22Rv1 (cell line): Measurements from ENCODE around the gene MYO10.
"Not testable (repeated sequence)": the region's sequence is repeated elsewhere in the genome, so short reads cannot be mapped to it uniquely, and the experiment has no call there.

Source experiments
- H3K27ac ChIP-seq: fragments of 450-650 bp; 2 replicates; pipeline ENCODE4 v1.5.1; 2017
- ZFX ChIP-seq: fragments of 450-650 bp; IDR thresholded peaks from 2 replicates; pipeline ENCODE4 v1.6.1; 2017; ENCODE audit warnings: antibody characterized with exemption, borderline replicate concordance
- TF ChIP-seq, protein P1 (sequence below): fragments of 450-650 bp; IDR thresholded peaks from 2 replicates; pipeline ENCODE4 v1.5.1; 2017; ENCODE audit warnings: mild to moderate bottlenecking

MYO10 gene

DNA sequence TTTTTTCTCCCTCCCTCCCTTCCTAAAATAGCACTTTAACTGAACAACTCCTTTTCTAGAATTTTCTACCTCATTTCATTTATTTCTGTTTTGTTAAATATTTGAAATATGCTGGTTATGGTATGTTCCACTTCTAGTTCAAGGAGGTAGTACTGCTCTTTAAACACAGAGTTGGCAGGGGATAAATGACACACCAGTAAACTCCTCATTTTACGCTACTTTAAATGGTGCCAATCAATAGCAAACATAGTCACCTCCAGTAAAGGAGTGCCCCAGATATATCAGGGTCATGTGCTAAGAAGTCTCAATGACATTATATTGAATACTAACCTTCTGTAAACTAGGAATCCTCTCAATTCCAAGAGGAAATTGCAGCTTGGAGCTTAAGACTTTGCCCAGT is 56.9 kb downstream of the MYO10 start:
- no peak overlapping the region for H3K27ac ChIP-seq
- TF ChIP-seq ZFX = no peak
- TF ChIP-seq, protein P1, sequence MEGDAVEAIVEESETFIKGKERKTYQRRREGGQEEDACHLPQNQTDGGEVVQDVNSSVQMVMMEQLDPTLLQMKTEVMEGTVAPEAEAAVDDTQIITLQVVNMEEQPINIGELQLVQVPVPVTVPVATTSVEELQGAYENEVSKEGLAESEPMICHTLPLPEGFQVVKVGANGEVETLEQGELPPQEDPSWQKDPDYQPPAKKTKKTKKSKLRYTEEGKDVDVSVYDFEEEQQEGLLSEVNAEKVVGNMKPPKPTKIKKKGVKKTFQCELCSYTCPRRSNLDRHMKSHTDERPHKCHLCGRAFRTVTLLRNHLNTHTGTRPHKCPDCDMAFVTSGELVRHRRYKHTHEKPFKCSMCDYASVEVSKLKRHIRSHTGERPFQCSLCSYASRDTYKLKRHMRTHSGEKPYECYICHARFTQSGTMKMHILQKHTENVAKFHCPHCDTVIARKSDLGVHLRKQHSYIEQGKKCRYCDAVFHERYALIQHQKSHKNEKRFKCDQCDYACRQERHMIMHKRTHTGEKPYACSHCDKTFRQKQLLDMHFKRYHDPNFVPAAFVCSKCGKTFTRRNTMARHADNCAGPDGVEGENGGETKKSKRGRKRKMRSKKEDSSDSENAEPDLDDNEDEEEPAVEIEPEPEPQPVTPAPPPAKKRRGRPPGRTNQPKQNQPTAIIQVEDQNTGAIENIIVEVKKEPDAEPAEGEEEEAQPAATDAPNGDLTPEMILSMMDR = no peak

DNA sequence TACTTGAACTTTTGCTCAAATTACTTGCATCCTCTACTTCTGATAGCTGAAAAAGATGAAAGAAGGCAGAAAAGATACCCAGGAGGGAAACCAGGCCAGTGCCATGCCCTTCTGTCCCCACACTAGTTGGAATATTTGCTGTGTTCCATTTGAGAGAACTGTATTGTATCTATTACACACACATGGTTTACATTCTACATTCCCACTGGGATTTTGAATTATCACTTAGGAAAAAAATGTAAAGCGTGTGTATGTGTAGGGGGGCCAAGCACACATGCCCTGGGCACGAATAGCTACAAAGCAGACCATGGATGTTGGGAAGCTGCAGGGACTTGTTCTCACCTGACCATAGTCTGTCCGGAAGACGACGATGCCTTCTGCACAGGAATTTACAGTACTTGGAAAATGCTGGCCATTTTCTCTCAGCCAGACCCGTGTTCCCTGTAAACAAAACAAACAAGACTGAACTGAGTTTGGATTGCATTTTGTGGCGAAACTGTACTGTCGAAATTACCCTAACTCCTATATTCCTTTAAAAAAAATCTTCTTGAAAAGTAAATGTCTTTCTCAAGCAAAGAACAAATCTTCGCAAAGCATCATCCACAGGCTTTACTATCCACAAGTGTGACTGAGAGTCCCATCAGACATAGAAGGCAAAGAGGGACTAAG is 58.7 kb downstream of the MYO10 start:
- no peak overlapping the region for H3K27ac ChIP-seq
- TF ChIP-seq ZFX = no peak
- TF ChIP-seq, protein P1 = no peak

DNA sequence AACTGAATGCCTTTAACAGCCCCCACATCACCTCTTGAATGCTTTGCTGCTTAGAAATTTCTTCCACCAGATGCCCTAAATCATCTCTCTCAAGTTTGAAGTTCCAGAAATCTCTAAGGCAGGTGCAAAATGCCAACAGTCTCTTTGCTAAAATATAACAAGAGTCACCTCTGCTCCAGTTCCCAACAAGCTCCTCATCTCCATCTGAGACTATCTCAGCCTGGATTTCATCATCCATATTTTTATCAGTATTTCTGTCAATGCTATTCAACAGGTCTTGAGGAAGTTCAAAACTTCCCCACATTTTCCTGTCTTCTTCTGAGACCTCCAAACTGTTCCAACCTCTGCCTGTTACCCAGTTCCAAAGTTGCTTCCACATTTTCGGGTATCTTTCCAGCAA is 61.7 kb downstream of the MYO10 start:
- not testable (repeated sequence) for H3K27ac ChIP-seq

DNA sequence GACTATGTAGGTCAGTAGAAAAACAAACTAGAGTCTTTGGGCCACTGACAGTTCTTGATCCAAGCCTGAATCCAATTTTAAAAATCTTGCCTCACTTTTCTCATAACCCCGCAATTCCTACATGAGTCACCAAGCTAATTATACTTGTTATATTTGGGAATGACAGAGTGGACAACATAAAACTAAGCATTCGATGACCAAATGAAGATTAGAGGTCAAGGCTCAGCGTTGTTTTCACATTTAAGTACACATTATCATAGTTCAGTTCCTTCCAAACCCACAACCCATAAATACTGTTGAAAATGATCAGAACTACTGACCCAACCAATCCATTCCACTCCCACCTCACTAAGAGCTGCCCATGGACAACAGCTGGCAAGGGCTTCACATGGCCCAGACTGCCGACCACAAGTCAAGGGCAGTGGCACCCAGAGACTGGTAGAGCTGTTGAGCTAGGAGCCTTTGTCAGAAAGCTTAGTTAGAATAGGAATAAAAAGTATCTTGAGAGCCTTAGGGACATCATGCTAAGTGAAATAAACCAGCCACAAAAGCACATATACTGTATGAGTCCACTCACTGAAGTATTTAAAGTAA is 64.2 kb downstream of the MYO10 start:
- TF ChIP-seq, protein P1 = no peak
- no peak for TF ChIP-seq ZFX

DNA sequence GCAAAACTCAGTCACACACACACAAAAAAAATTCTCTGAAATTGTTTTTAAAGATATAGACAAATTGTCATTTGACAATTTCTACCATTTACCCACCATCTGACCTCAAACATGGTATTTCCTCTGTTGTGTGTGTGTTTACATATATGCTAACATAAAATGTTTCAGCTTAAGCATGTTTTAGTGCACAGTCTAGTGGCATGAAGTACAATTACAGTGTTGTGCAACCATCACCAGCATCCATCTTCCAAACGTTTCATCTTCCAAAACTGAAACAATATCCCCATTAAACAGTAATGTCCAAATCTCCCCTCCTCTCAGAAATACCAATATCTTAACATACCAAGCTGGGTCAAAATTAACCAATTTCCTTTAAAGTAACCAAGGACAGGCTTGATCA is 65.2 kb downstream of the MYO10 start:
- no peak overlapping the region for H3K27ac ChIP-seq

More for the DNA sequence above, 64.2 kb downstream of the MYO10 start:
- no peak overlapping the region for H3K27ac ChIP-seq

DNA sequence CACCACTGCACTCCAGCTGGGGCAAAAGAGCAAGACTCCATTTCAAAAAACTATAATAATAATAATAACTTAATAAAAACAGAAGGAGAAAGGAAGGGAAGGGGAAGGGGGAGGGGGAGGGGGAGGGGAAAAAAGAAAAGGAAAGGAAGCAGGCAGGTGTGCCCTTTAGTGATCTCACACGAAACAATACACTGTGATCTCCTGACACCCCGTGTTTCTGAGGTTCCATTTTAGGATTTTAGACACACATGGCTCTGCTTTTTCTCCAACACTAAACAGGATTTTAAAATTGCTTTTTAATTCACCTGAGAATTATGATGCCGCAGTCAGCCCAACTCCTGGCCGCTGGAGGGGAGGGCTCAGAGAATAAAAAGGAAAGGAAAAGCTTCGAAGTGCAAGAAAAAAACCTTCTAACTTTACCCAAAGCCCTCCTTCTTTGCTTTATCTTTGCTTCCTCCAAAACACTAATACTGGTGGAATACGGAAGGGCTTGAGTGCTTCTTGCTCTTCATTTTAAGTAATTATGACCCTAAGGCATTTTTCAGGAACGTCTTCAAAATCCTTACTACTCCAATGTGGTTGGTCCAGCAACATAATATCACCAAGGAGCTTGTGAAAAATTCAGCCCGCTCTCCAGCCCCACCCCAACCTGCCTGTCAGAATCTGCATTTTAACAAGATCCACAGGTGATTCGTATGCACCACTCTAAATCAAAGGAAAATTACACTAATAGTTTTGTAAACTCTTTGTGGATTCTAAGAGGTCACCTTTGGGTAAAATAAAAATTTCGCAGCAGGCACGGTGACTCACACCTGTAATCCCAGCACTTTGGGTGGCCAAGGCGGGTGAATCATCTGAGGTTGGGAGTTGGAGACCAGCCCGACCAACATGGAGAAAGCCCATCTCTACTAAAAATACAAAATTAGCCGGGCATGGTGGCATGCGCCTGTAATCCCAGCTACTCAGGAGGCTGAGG is 66.0 kb downstream of the MYO10 start:
- TF ChIP-seq, protein P1 = no peak
- TF ChIP-seq ZFX = no peak
- no peak overlapping the region for H3K27ac ChIP-seq

More for the DNA sequence above, 65.2 kb downstream of the MYO10 start:
- no peak for TF ChIP-seq ZFX
- TF ChIP-seq, protein P1 = no peak

DNA sequence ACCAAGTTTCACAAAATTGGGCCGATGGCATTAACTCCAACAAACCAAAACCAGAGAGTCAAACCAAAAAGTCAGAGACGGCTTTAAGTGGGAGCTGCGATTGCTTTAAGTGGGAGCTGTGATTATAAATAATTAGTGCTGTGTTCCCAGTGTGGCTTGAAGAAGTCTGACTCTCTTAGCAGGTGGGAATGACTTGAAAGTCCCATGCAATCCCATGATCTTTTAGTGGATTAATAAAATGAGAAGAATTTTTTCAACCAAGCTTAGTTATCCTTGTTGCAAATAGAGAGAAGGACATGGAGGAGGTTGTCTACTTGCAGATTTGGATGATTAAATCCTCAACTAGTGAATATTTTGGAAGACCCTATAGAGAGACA is 68.5 kb downstream of the MYO10 start:
- TF ChIP-seq ZFX = no peak
- TF ChIP-seq, protein P1 = no peak
- H3K27ac ChIP-seq = no peak overlapping the region
